HG02943 (cell line): ENCODE data around the gene NLRP3.
"Not testable (repeated sequence)": the region's sequence is repeated elsewhere in the genome, so short reads cannot be mapped to it uniquely, and the experiment has no call there.

Source experiments
- ATAC-seq: cut with Tn5 transposase; IDR thresholded peaks from one replicate; pipeline ENCODE4 v1.9.1; 2021; ENCODE audit warnings: mild to moderate bottlenecking, low read depth, moderate library complexity; ENCODE audit not compliant: unreplicated experiment

The NLRP3 gene

GRCh38 chr1:247465796-247466195, 49.8 kb downstream of the NLRP3 start:
- no peak for ATAC-seq

GRCh38 chr1:247467129-247467528, 51.2 kb downstream of the NLRP3 start:
- no peak for ATAC-seq

GRCh38 chr1:247468481-247469140, 52.6 kb downstream of the NLRP3 start:
- ATAC-seq = no peak

GRCh38 chr1:247469141-247469535, 53.2 kb downstream of the NLRP3 start:
- ATAC-seq = no peak

- not testable (repeated sequence) for ATAC-seq
These were observed 55.0 kb downstream of the NLRP3 start for GRCh38 chr1:247470942-247471429.

- ATAC-seq = no peak
These were observed 55.6 kb downstream of the NLRP3 start for GRCh38 chr1:247471445-247472016.

- ATAC-seq = no peak
These were observed 56.1 kb downstream of the NLRP3 start for GRCh38 chr1:247472035-247472434.

- ATAC-seq = no peak
These were observed 58.4 kb downstream of the NLRP3 start for GRCh38 chr1:247474367-247474766.

- no peak for ATAC-seq
These were observed 59.8 kb downstream of the NLRP3 start for GRCh38 chr1:247475793-247476192.

- ATAC-seq = not testable (repeated sequence)
These were observed 60.5 kb downstream of the NLRP3 start for GRCh38 chr1:247476328-247477058.

GRCh38 chr1:247482747-247483146, 66.8 kb downstream of the NLRP3 start:
- ATAC-seq = no peak

GRCh38 chr1:247487057-247487456, 71.1 kb downstream of the NLRP3 start:
- no peak for ATAC-seq

GRCh38 chr1:247491328-247491727, 75.4 kb downstream of the NLRP3 start:
- ATAC-seq = no peak

GRCh38 chr1:247493106-247493505, 77.1 kb downstream of the NLRP3 start:
- ATAC-seq = no peak

- ATAC-seq = peak; percentile 75
These were observed 78.8 kb downstream of the NLRP3 start for GRCh38 chr1:247494767-247495166.

- ATAC-seq = no peak
These were observed 80.8 kb downstream of the NLRP3 start for GRCh38 chr1:247496581-247497285.
